ENCODE results near the gene SMIM33. TPM values are rescaled to one million over a fixed set of nuclear protein-coding genes. Genes with fewer than 3 reads are reported as not detected.

Gene SMIM33
- polyA plus RNA-seq, 1 of the 3 experiments (the other 2 are of a cell fraction): not detected

- 75% methylated on average over 1 of the region's 1 CpG for WGBS (ENCODE audit: low lambda C conversion rate)
- Histone ChIP-seq H3K4me1 (ENCODE audit: control insufficient read depth in 1 of 2, insufficient read depth in 2 of 2, low read depth in 1 of 2, low read length in 1 of 2) (peaks cover 0 to 38% of the 10 kb centered on the region in 2 experiments; a peak in 3 of 4 replicates), H3K27me3 (ENCODE audit: insufficient read depth) (no peaks in the 10 kb centered on the region), H3K79me2 (ENCODE audit: insufficient read depth) (0 out of 2 replicates have a peak, but pooled peaks cover 6% of the 10 kb centered on the region), H3K4me2 (no peak overlapping the region), H3K4me3 (ENCODE audit: low read depth in 2 of 2, low read length in 1 of 2) (no peak overlapping the region), H3K36me3 (replicated peaks in 1 of 2; ENCODE audit: control insufficient read depth in 1 of 2, insufficient read depth in 2 of 2, low read length in 1 of 2) (no peaks in the 10 kb centered on the region), H3F3A (replicated peaks; ENCODE audit: insufficient read depth) (peaks cover 16% of the 10 kb centered on the region), H3K9ac (peak overlapping the region; percentile 44; the same call in 1 of the 2 replicates), H3K9me2 (no peaks in the 10 kb centered on the region), H3K9me3 (no peaks in the 10 kb centered on the region), H4K20me1 (ENCODE audit: insufficient read depth) (no peaks in the 10 kb centered on the region), H3K27ac (ENCODE audit: low read depth in 2 of 2, low read length in 1 of 2) (peak overlapping the region in 1 of 2 experiments; percentile 84; a peak in 2 of 4 replicates), H2AFZ (ENCODE audit: low read depth) (peak overlapping the region; percentile 63; the same call in 1 of the 2 replicates)
- DNase-seq: no peak
- POLR2A ChIA-PET: no interaction called here
- TF ChIP-seq, protein P1, sequence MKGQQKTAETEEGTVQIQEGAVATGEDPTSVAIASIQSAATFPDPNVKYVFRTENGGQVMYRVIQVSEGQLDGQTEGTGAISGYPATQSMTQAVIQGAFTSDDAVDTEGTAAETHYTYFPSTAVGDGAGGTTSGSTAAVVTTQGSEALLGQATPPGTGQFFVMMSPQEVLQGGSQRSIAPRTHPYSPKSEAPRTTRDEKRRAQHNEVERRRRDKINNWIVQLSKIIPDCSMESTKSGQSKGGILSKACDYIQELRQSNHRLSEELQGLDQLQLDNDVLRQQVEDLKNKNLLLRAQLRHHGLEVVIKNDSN (IDR thresholded peaks at IDR 0.05; ENCODE audit: borderline replicate concordance, low read depth): no peak
- TF ChIP-seq TAF1 (IDR thresholded peaks at IDR 0.05; ENCODE audit: borderline replicate concordance, low read depth, low read length): no peak
- no peak for TF ChIP-seq FOXJ3 (CRISPR knock-in tag; IDR thresholded peaks at IDR 0.05)
- TF ChIP-seq REST (IDR thresholded peaks at IDR 0.05; ENCODE audit: low read depth, low read length): no peak
- no peak for TF ChIP-seq FOSL2 (IDR thresholded peaks at IDR 0.05; ENCODE audit: borderline replicate concordance, low read depth)
- no peak for TF ChIP-seq YY1 (IDR thresholded peaks at IDR 0.05; ENCODE audit: low read depth)
- no peak for TF ChIP-seq SMC3 (IDR thresholded peaks at IDR 0.05; ENCODE audit: low read depth, low read length)
- no peak for TF ChIP-seq RFX5 (IDR thresholded peaks at IDR 0.05; ENCODE audit: low read length)
- no peak for TF ChIP-seq USF2 (IDR thresholded peaks at IDR 0.05; ENCODE audit: borderline replicate concordance, low read depth, low read length)
- TF ChIP-seq FOXM1 (IDR thresholded peaks at IDR 0.05; ENCODE audit: low read depth): no peak
- TF ChIP-seq TCF12 (IDR thresholded peaks at IDR 0.05): no peak
- TF ChIP-seq NFIC (IDR thresholded peaks at IDR 0.05; ENCODE audit: borderline replicate concordance): no peak
- TF ChIP-seq, protein P2, sequence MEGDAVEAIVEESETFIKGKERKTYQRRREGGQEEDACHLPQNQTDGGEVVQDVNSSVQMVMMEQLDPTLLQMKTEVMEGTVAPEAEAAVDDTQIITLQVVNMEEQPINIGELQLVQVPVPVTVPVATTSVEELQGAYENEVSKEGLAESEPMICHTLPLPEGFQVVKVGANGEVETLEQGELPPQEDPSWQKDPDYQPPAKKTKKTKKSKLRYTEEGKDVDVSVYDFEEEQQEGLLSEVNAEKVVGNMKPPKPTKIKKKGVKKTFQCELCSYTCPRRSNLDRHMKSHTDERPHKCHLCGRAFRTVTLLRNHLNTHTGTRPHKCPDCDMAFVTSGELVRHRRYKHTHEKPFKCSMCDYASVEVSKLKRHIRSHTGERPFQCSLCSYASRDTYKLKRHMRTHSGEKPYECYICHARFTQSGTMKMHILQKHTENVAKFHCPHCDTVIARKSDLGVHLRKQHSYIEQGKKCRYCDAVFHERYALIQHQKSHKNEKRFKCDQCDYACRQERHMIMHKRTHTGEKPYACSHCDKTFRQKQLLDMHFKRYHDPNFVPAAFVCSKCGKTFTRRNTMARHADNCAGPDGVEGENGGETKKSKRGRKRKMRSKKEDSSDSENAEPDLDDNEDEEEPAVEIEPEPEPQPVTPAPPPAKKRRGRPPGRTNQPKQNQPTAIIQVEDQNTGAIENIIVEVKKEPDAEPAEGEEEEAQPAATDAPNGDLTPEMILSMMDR (IDR thresholded peaks at IDR 0.05): no peak
- TF ChIP-seq NRF1 (IDR thresholded peaks at IDR 0.05; ENCODE audit: low read depth, low read length): no peak
- TF ChIP-seq EZH2phosphoT487 (IDR thresholded peaks at IDR 0.05; ENCODE audit: borderline replicate concordance, low read depth): no peak
- TF ChIP-seq ELF1 (IDR thresholded peaks at IDR 0.05): no peak
- TF ChIP-seq MXI1 (IDR thresholded peaks at IDR 0.05; ENCODE audit: low read depth, low read length): no peak
- TF ChIP-seq POLR2AphosphoS5 (IDR thresholded peaks at IDR 0.05; ENCODE audit: low read depth, low read length): no peak
- TF ChIP-seq TEAD4 (IDR thresholded peaks at IDR 0.05; ENCODE audit: borderline replicate concordance, insufficient read depth): no peak
- TF ChIP-seq CHD2 (IDR thresholded peaks at IDR 0.05; ENCODE audit: low read length, partially characterized antibody): no peak
- CTCF ChIA-PET: no interaction called here
Observed at GRCh38 chr5:139460455-139460854, 10.3 kb upstream of the SMIM33 start.
